Kidney epithelial cell (primary cell): Measurements from ENCODE around the gene ERCC6L2. TPM values are rescaled to one million over a fixed set of nuclear protein-coding genes. Genes with fewer than 3 reads are reported as not detected.

Source experiments
- DNase-seq: peaks from one replicate; pipeline ENCODE4 v3.0.0-alpha.2; 2010; ENCODE audit warnings: low read depth
- H3K27me3 ChIP-seq: 2 replicates; pipeline ENCODE4 v1.6.0; 2011; ENCODE audit warnings: low read length; ENCODE audit not compliant: control insufficient read depth, insufficient read depth
- H3K36me3 ChIP-seq: 2 replicates; pipeline ENCODE4 v1.5.1; 2011; ENCODE audit warnings: low read length; ENCODE audit not compliant: control insufficient read depth, insufficient read depth
- H3K4me3 ChIP-seq: 2 replicates; pipeline ENCODE4 v1.5.1; 2011; ENCODE audit warnings: low read depth, mild to moderate bottlenecking, control low read depth, low read length
- CTCF ChIP-seq: IDR thresholded peaks from 2 replicates; pipeline ENCODE4 v1.5.1; 2011; ENCODE audit warnings: mild to moderate bottlenecking, moderate library complexity, low read length, control low read depth, inconsistent platforms; ENCODE audit not compliant: insufficient read depth, poor library complexity, severe bottlenecking
- total RNA-seq: library from RNA; depleted of rRNA; stranded (reverse); fragments of >200 nt; gene quantifications from 2 replicates; pipeline ENCODE4 v1.2.3, GENCODE V29; 2015

Gene ERCC6L2
- total RNA-seq, 1 donor from 2014 or later = 50.8 TPM

DNA sequence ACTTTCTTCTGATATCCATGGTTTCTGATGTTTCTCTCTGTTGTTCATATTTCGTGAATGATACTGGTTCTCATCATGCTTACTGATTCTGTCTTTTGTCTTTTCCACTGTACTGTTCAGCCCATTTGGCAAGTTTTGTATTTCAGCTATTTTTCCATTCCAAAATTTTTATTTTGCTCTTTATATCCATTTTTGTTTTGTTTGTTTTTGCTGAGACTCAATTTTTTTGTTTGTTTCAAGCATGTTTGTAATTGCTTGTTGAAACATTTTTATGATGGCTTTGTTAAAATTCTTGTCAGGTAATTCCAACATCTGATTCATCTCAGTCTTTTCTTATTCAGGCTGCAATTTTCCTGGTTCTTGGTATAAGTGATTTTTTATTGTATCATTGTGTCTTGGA is 64.0 kb downstream of the ERCC6L2 start:
- Histone ChIP-seq H3K36me3 (peaks cover 2% of the 10 kb centered on the region), H3K27me3 (no peaks in the 10 kb centered on the region), H3K4me3 (no peak overlapping the region)
- TF ChIP-seq CTCF = no peak
- no peak for DNase-seq

- Histone ChIP-seq H3K27me3 (no peaks in the 10 kb centered on the region), H3K36me3 (peaks cover 2% of the 10 kb centered on the region), H3K4me3 (no peak overlapping the region)
- DNase-seq = no peak
- no peak for TF ChIP-seq CTCF
Observed at GRCh38 chr9:95940265-95940664, 64.8 kb downstream of the ERCC6L2 start.

DNA sequence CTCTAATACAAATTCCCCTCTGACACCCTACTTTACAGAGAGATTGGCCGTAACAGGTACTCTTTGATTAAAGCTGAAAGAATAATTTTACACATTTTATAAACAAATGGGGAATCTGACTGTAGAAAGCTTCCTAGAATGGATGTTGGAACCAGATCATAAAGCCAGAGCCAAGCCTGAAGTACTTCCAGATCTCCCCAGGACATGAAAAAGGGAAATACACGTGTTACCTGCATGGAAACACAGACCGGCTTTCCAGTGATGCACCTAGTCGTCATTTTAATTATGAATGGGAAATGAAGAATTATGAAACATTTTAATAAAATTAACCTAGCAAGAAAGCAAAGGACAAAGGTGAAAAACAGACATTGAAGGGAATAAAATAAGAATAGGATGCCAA is 66.5 kb downstream of the ERCC6L2 start:
- no peak for TF ChIP-seq CTCF
- no peak overlapping the region for H3K4me3 ChIP-seq
- H3K27me3 ChIP-seq = no peaks in the 10 kb centered on the region
- peaks cover 2% of the 10 kb centered on the region for H3K36me3 ChIP-seq
- DNase-seq = no peak

GRCh38 chr9:95947118-95947517 is 71.6 kb downstream of the ERCC6L2 start:
- TF ChIP-seq CTCF = no peak
- H3K27me3 ChIP-seq = no peaks in the 10 kb centered on the region
- DNase-seq = peak; percentile 1
- no peak overlapping the region for H3K4me3 ChIP-seq
- no peaks in the 10 kb centered on the region for H3K36me3 ChIP-seq

- Histone ChIP-seq H3K27me3 (no peaks in the 10 kb centered on the region), H3K36me3 (no peaks in the 10 kb centered on the region), H3K4me3 (no peak overlapping the region)
- no peak for DNase-seq
- no peak for TF ChIP-seq CTCF
Observed at GRCh38 chr9:95952471-95952870, 77.0 kb downstream of the ERCC6L2 start.

DNA sequence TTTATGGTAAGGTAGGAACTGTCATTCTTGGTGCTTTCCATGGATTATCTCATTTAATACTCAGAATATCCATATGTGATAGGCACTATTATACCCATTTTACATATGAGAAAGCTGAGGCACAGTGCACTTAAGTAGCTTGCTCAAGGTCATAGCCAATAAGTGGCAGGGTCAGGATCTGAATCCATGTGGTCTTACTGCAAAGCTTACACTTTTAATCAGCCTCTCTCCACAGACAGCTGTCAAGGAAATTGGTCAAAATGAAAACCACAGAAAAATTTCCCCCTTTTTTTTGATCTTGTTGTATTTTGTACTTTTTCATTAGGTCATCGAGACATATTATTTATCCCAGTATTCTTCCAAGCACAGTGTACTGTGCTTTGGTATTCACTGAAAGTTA is 78.5 kb downstream of the ERCC6L2 start:
- no peak for DNase-seq
- H3K36me3 ChIP-seq = no peaks in the 10 kb centered on the region
- no peak overlapping the region for H3K4me3 ChIP-seq
- TF ChIP-seq CTCF = no peak
- no peaks in the 10 kb centered on the region for H3K27me3 ChIP-seq
